Astrocyte (in vitro differentiated cells and primary cell): ENCODE data around the gene GPR68.
A peak's percentile ranks its signal among the peaks of the same experiment; 100 is the strongest.

Source experiments
- CTCF ChIP-seq: IDR thresholded peaks from 2 replicates; pipeline ENCODE4 v1.5.1; 2011; ENCODE audit warnings: low read depth, mild to moderate bottlenecking, inconsistent platforms, low read length, moderate library complexity; ENCODE audit not compliant: insufficient read depth
- EZH2 ChIP-seq: IDR thresholded peaks from 2 replicates; pipeline ENCODE4 v1.6.1; 2012; ENCODE audit warnings: mild to moderate bottlenecking, low read length, inconsistent platforms; ENCODE audit not compliant: insufficient read depth

- TF ChIP-seq CTCF (peak; percentile 96), EZH2 (no peak)
Measured at GRCh38 chr14:91286530-91286937, 42.0 kb upstream of the GPR68 start.
